Hepatic stellate cell (primary cell): ENCODE results near the gene CT45A9.
"Not testable (repeated sequence)": the region's sequence is repeated elsewhere in the genome, so short reads cannot be mapped to it uniquely, and the experiment has no call there.

Experiments used
- DNase-seq: peaks from one replicate; pipeline ENCODE4 v3.0.0; 2011; ENCODE audit warnings: low spot score

The CT45A9 gene, protein sequence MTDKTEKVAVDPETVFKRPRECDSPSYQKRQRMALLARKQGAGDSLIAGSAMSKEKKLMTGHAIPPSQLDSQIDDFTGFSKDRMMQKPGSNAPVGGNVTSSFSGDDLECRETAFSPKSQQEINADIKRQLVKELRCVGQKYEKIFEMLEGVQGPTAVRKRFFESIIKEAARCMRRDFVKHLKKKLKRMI

GRCh38 chrX:135871712-135872111 is at the start of gene CT45A9:
Gene CT45A9 (minus strand): TSS chrX:135871812. CDS start chrX:135868061, 3,751 bp downstream.
- DNase-seq: not testable (repeated sequence)

DNA sequence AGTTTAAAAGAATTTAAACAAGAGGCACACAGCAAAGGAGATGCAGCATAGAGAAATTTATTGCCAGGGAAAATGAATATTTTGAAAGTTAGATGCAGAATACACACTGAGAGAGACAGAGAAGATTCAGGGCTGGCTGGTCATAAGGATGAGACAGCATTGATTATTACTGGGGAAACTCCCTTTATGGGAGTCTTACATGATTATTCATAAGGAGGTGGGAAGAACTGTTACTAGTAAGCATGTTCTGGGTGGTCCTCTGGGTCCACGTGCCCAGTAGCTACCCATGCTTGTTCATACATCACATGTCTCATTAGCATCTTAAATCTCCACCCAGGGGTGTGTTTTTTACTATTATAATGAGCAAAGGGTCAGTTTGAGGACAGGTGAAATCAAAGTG is 48.9 kb upstream of the CT45A9 start:
- DNase-seq: not testable (repeated sequence)

- no peak for DNase-seq
Observed at GRCh38 chrX:135914404-135914803, 42.8 kb upstream of the CT45A9 start.

- DNase-seq: no peak
Observed at GRCh38 chrX:135910251-135910650, 38.6 kb upstream of the CT45A9 start.

DNA sequence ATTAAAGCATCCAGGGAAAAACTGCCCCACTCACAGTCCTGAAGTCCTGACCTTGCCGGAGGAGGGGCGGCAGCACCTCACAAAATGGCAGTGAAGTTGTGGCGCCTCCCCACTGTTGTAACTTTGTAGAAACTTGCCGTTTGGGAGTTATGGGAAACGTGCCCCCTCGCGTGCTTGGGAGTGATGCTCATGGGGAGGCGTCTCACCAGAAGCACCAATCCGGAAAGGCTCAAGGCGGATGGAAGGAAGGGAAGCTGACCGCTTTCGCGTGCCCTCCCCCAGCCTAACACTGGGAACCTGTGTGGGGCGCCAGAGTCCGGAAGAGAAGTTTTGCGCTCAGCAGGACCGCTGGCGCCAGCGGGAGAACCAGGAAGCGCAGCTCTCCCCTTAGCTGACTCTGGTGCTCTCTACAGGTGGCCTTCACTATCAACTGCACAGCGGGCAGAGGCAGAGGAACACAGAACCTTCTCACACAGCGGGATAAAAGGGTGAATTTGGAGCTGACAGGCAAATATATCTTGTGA is 21.7 kb upstream of the CT45A9 start, which contains the start of the genes CT45A10 and SAGE1:
TSS of gene CT45A10 (minus strand) at position 151 of the 524 bp plus-strand sequence. CDS start 8,100 bp downstream, outside the sequence.
TSS of gene SAGE1 (plus strand) at position 423 of the 524 bp plus-strand sequence. CDS start 2,527 bp downstream, outside the sequence.
- DNase-seq: no peak

GRCh38 chrX:135892781-135893180 is 21.2 kb upstream of the CT45A9 start:
- no peak for DNase-seq

DNA sequence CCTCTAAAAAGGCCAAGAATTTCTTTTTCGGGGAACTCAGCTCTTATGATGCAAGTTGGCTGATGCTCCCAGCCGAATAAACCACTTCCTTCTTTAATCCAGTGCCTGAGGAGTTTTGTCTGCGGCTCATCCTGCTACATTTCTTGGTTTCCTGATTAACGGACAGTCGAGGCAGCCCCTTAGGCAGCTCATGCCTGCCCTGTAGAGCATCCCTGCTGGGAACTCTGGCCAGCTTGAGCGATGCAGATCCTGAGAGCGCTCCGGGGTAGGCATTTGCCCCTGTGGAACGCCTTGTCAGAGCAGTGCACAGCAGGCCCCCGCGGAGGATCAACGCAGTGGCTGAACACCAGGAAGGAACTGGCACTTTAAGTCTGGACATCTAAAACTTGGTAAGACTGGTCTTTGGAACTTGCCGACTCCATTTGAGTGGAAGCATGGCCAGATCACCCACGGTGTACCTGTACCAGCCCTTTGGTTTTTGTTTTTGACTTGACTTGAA is 18.5 kb upstream of the CT45A9 start:
- DNase-seq: no peak

DNA sequence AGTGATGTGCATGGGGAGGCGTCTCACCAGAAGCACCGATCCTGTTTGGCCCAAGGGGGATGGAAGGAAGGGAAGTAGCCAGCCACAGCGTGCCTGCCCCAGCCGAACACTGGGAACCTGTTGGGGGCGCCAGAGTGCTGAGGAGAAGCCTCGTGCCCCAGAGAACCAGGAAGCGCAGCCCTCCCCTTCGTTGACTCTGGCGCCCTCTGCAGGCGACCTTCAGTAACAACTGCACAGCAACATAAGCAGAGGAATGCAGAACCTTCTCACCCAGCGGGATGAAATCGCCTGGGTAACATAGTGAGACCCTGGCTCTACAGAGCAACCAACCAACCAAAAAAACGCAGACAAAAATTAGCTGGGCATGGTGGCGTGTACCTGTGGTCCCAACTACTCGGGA is 17.4 kb upstream of the CT45A9 start:
- DNase-seq: not testable (repeated sequence)

GRCh38 chrX:135888230-135888629 is 16.6 kb upstream of the CT45A9 start:
- not testable (repeated sequence) for DNase-seq

- DNase-seq: not testable (repeated sequence)
Observed at GRCh38 chrX:135882741-135883140, 11.1 kb upstream of the CT45A9 start.

DNA sequence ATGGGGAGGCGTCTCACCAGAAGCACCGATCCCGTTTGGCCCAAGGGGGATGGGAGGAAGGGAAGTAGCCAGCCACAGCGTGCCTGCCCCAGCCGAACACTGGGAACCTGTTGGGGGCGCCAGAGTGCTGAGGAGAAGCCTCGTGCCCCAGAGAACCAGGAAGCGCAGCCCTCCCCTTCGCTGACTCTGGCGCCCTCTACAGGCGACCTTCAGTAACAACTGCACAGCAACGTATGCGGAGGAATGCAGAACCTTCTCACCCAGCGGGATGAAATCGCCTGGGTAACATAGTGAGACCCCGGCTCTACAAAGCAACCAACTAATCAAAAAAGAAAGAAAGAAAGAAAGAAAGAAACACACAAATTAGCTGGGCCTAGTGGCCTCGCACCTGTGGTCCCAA is 17.2 kb downstream of the CT45A9 start, which contains the start of gene CT45A8:
TSS of gene CT45A8 (minus strand) at position 101 of the 400 bp plus-strand sequence. CDS start 3,755 bp downstream, outside the sequence.
- not testable (repeated sequence) for DNase-seq

GRCh38 chrX:135837180-135837579 is 34.4 kb downstream of the CT45A9 start, which contains the start of gene CT45A7:
Gene CT45A7 (minus strand): TSS chrX:135837280. CDS start chrX:135833533, 3,747 bp downstream.
- DNase-seq: not testable (repeated sequence)

DNA sequence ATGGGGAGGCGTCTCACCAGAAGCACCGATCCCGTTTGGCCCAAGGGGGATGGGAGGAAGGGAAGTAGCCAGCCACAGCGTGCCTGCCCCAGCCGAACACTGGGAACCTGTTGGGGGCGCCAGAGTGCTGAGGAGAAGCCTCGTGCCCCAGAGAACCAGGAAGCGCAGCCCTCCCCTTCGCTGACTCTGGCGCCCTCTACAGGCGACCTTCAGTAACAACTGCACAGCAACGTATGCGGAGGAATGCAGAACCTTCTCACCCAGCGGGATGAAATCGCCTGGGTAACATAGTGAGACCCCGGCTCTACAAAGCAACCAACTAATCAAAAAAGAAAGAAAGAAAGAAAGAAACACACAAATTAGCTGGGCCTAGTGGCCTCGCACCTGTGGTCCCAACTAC is 51.7 kb downstream of the CT45A9 start, which contains the start of gene CT45A2:
TSS of gene CT45A2 (minus strand) at position 101 of the 400 bp plus-strand sequence. CDS start 3,747 bp downstream, outside the sequence.
- not testable (repeated sequence) for DNase-seq
